Testis (tissue), 3 donors: ENCODE results near the gene MDP1. TPM values are rescaled to one million over a fixed set of nuclear protein-coding genes. Genes with fewer than 3 reads are reported as not detected.
"Not testable (repeated sequence)": the region's sequence is repeated elsewhere in the genome, so short reads cannot be mapped to it uniquely, and the experiment has no call there.

ENCODE experiments used
- DNase-seq: peaks from one replicate; pipeline ENCODE4 v3.0.0-alpha.2; 2019
- H3K27ac ChIP-seq, 2 donors: fragments of 200-600 bp; sonication (generic); one replicate each; pipeline ENCODE4 v1.5.1; 2019
- H3K27me3 ChIP-seq: fragments of 200-600 bp; sonication (generic); one replicate; pipeline ENCODE4 v1.5.1; 2019
- H3K36me3 ChIP-seq: fragments of 200-600 bp; sonication (generic); one replicate; pipeline ENCODE4 v1.5.1; 2017; ENCODE audit warnings: low read depth; ENCODE audit errors: missing control alignments
- H3K4me1 ChIP-seq: fragments of 200-600 bp; sonication (generic); one replicate; pipeline ENCODE4 v1.5.1; 2019
- H3K4me3 ChIP-seq, 2 donors: fragments of 200-600 bp; sonication (generic); one replicate each; pipeline ENCODE4 v1.5.1; 2017 to 2019
- H3K9me3 ChIP-seq: fragments of 200-600 bp; sonication (generic); one replicate; pipeline ENCODE4 v1.5.1; 2017
- CTCF ChIP-seq, 3 experiments: fragments of 450-650 bp in 2 of 3; fragments of 200-600 bp in 1 of 3; sonication (generic) in 1 of 3; IDR thresholded peaks; one replicate each; pipeline ENCODE4 v1.5.1; 2016 to 2019; ENCODE audit warnings: antibody characterized with exemption in 3 of 3, mild to moderate bottlenecking in 2 of 3, moderate library complexity in 1 of 3
- POLR2A ChIP-seq: fragments of 450-650 bp; IDR thresholded peaks from one replicate; pipeline ENCODE4 v1.6.1; 2017; ENCODE audit warnings: antibody characterized with exemption, mild to moderate bottlenecking, moderate library complexity
- WGBS, 2 donors: methylation state at CpG; one replicate each; pipeline ENCODE4 v1.1.5; 2018; 5-methylcytosine and 5-hydroxymethylcytosine counted together
- intact Hi-C: fragments of 100-400 bp; cut with DNase I; formaldehyde crosslinking; loops from one replicate; pipeline ENCODE4 v1.15.1; 2023; ENCODE audit warnings: low total_unique reads
- polyA plus RNA-seq: library from polyadenylated mRNA; stranded (reverse); fragments of 350-450 nt; fragmentation: Illumina TruSeq; extraction: RNeasy Lipid Tissue Mini Kit (QIAGEN cat#74804); gene quantifications from one replicate; pipeline ENCODE4 v1.2.3, GENCODE V29; 2014; ENCODE audit warnings: low read depth, low replicate concordance; ENCODE audit not compliant: insufficient read depth
- total RNA-seq, 2 donors: library from RNA; depleted of rRNA; stranded (reverse); fragments of >200 nt; gene quantifications; one replicate each; pipeline ENCODE4 v1.2.3, GENCODE V29; 2016

MDP1 gene
- total and polyA plus RNA-seq, 3 donors from 2014 or later: 17.3 to 20.1 (median 19.5) TPM

- no peaks in the 10 kb centered on the region for H3K27me3 ChIP-seq
- WGBS, 2 donors: 7 to 9% methylated on average over 21 to 23 of the region's 23 CpGs
- H3K36me3 ChIP-seq: no peaks in the 10 kb centered on the region
- peaks cover 19% of the 10 kb centered on the region for H3K4me1 ChIP-seq
- H3K4me3 ChIP-seq: peak overlapping the region; percentile 75 to 91
- intact Hi-C loops: no loop called here
- no peak for TF ChIP-seq POLR2A
- no peak for TF ChIP-seq CTCF (IDR thresholded peaks at IDR 0.05)
- peak overlapping the region; percentile 72 to 82 for H3K27ac ChIP-seq
- DNase-seq: no peak
- no peaks in the 10 kb centered on the region for H3K9me3 ChIP-seq
These were observed 15.6 kb upstream of the MDP1 start for GRCh38 chr14:24231263-24232120.

- Histone ChIP-seq H3K27me3 (no peaks in the 10 kb centered on the region), H3K4me1 (peaks cover 18% of the 10 kb centered on the region), H3K9me3 (no peaks in the 10 kb centered on the region), H3K36me3 (no peaks in the 10 kb centered on the region), H3K4me3 (no peak overlapping the region), H3K27ac (no peak overlapping the region)
- intact Hi-C loops: no loop called here
- no peak for DNase-seq
- TF ChIP-seq POLR2A (no peak), CTCF (IDR thresholded peaks at IDR 0.05) (no peak)
- 0 to 43% methylated on average over 1 of the region's 1 CpG for WGBS, 2 donors
These were observed 13.0 kb upstream of the MDP1 start for GRCh38 chr14:24228902-24229301.

- no peaks in the 10 kb centered on the region for H3K9me3 ChIP-seq
- no peak overlapping the region for H3K27ac ChIP-seq
- no peaks in the 10 kb centered on the region for H3K36me3 ChIP-seq
- intact Hi-C loops: no loop called here
- DNase-seq: no peak
- no peaks in the 10 kb centered on the region for H3K27me3 ChIP-seq
- 70 to 75% methylated on average over 1 of the region's 1 CpG for WGBS, 2 donors
- TF ChIP-seq CTCF (IDR thresholded peaks at IDR 0.05) (no peak), POLR2A (no peak)
- H3K4me3 ChIP-seq: no peak overlapping the region
- H3K4me1 ChIP-seq: peaks cover 9% of the 10 kb centered on the region
These were observed 10.6 kb upstream of the MDP1 start for GRCh38 chr14:24226473-24226872.

GRCh38 chr14:24224618-24225071 lies 8.8 kb upstream of the MDP1 start:
- Histone ChIP-seq H3K36me3 (no peaks in the 10 kb centered on the region), H3K9me3 (no peaks in the 10 kb centered on the region), H3K4me1 (no peaks in the 10 kb centered on the region), H3K27me3 (no peaks in the 10 kb centered on the region), H3K4me3 (no peak overlapping the region), H3K27ac (no peak overlapping the region)
- DNase-seq: no peak
- TF ChIP-seq POLR2A (no peak), CTCF (IDR thresholded peaks at IDR 0.05) (no peak)
- intact Hi-C loops: no loop called here
- 91 to 92% methylated on average over 7 of the region's 7 CpGs for WGBS, 2 donors

- DNase-seq, H3K27ac ChIP-seq, H3K4me1 ChIP-seq, H3K36me3 ChIP-seq, H3K9me3 ChIP-seq, H3K4me3 ChIP-seq, intact Hi-C loops, H3K27me3 ChIP-seq: not testable (repeated sequence)
- WGBS, 2 donors: 97 to 98% methylated on average over 4 of the region's 4 CpGs
These were observed 7.1 kb upstream of the MDP1 start for GRCh38 chr14:24222987-24223386.
